GM21825 (cell line): Measurements from ENCODE around the gene ACOT9.
A peak's percentile ranks its signal among the peaks of the same experiment; 100 is the strongest.
"Not testable (repeated sequence)": the region's sequence is repeated elsewhere in the genome, so short reads cannot be mapped to it uniquely, and the experiment has no call there.

Source experiments
- ATAC-seq: cut with Tn5 transposase; IDR thresholded peaks from one replicate; pipeline ENCODE4 v1.9.1; 2021; ENCODE audit warnings: mild to moderate bottlenecking, moderate library complexity; ENCODE audit not compliant: unreplicated experiment

ACOT9 gene

GRCh38 chrX:23742697-23743622 is at the start of gene ACOT9:
ACOT9 (minus strand) TSS chrX:23743276; CDS start chrX:23743144, 132 bp downstream.
- ATAC-seq: peak; percentile 96

GRCh38 chrX:23790155-23790497 is 47.0 kb upstream of the ACOT9 start:
- no peak for ATAC-seq

GRCh38 chrX:23789386-23790154 is 46.5 kb upstream of the ACOT9 start:
- no peak for ATAC-seq

GRCh38 chrX:23788946-23789345 is 45.9 kb upstream of the ACOT9 start:
- ATAC-seq: no peak

- ATAC-seq: peak; percentile 62
Observed at GRCh38 chrX:23788521-23788920, 45.4 kb upstream of the ACOT9 start.

- no peak for ATAC-seq
Observed at GRCh38 chrX:23787745-23788118, 44.7 kb upstream of the ACOT9 start.

- no peak for ATAC-seq
Observed at GRCh38 chrX:23786268-23786815, 43.3 kb upstream of the ACOT9 start.

GRCh38 chrX:23785580-23785979 is 42.5 kb upstream of the ACOT9 start:
- ATAC-seq: no peak

GRCh38 chrX:23784470-23785331 is 41.6 kb upstream of the ACOT9 start:
- no peak for ATAC-seq

- no peak for ATAC-seq
Observed at GRCh38 chrX:23783589-23784469, 40.8 kb upstream of the ACOT9 start.

GRCh38 chrX:23782863-23783588 is 40.0 kb upstream of the ACOT9 start, which contains the start of gene SAT1:
SAT1 (plus strand) TSS chrX:23783173; CDS start chrX:23783352, 179 bp downstream.
- ATAC-seq: peak; percentile 84

GRCh38 chrX:23782455-23782854 is 39.4 kb upstream of the ACOT9 start:
- no peak for ATAC-seq

GRCh38 chrX:23779025-23779424 is 35.9 kb upstream of the ACOT9 start:
- no peak for ATAC-seq

GRCh38 chrX:23776363-23776762 is 33.3 kb upstream of the ACOT9 start:
- no peak for ATAC-seq

GRCh38 chrX:23773601-23774175 is 30.6 kb upstream of the ACOT9 start:
- peak; percentile 87 for ATAC-seq

- ATAC-seq: not testable (repeated sequence)
Observed at GRCh38 chrX:23771086-23771485, 28.0 kb upstream of the ACOT9 start.

GRCh38 chrX:23770142-23770541 is 27.1 kb upstream of the ACOT9 start:
- no peak for ATAC-seq

GRCh38 chrX:23766650-23767551 is 23.8 kb upstream of the ACOT9 start:
- ATAC-seq: no peak
